ENCODE results near the gene NID2.

- TF ChIP-seq EZH2 (IDR thresholded peaks at IDR 0.05) (no peak), POLR2AphosphoS5 (IDR thresholded peaks at IDR 0.05; ENCODE audit: borderline replicate concordance, low read depth, low read length) (no peak), FOXP2 (optimal IDR thresholded peaks at IDR 0.05; ENCODE audit: control extremely low read depth, extremely low read length, insufficient read depth) (no peak)
Observed at GRCh38 chr14:52003324-52003723, 65.5 kb downstream of the NID2 start.
